Pancreas (tissue), 10 donors: ENCODE measurements around the gene KCNQ1OT1. TPM values are rescaled to one million over a fixed set of nuclear protein-coding genes. Genes with fewer than 3 reads are reported as not detected.

Source experiments
- ATAC-seq, 4 donors: fragments of 200-7000 bp; cut with Tn5 transposase; one replicate each; pipeline versions ENCODE4 v1.8.0 to v1.9.1; 2020; ENCODE audit warnings: mild to moderate bottlenecking in 4 of 4, moderate library complexity in 4 of 4
- DNase-seq, 6 donors: peaks; one replicate each; pipeline ENCODE4 v3.0.0-alpha.2; 2020
- FAIRE-seq: peaks from 2 replicates; lab custom pipeline; 2012; peaks lifted over from hg19 to GRCh38; lab: Jason Lieb, UNC
- H3K27ac ChIP-seq, 4 donors: fragments of 200-600 bp; sonication (generic); 1 replicate in 3 of 4; 2 replicates in 1 of 4; pipeline versions ENCODE4 v1.5.0 to v1.8.0; 2020
- H3K27me3 ChIP-seq, 4 donors: fragments of 200-600 bp; one replicate each; pipeline ENCODE4 v1.8.0; 2021
- H3K36me3 ChIP-seq, 3 donors: fragments of 200-600 bp; sonication (generic) in 1 of 3; one replicate each; pipeline versions ENCODE4 v1.5.0 to v1.8.0; 2020 to 2021
- H3K4me1 ChIP-seq, 3 donors: fragments of 200-600 bp; one replicate each; pipeline ENCODE4 v1.8.0; 2021
- H3K4me3 ChIP-seq, 4 donors: fragments of 200-600 bp; sonication (generic) in 2 of 4; one replicate each; pipeline versions ENCODE4 v1.5.0 to v1.8.0; 2020 to 2021
- H3K9me3 ChIP-seq, 4 donors: fragments of 200-600 bp; one replicate each; pipeline ENCODE4 v1.8.0; 2021
- WGBS, 2 donors: extraction: QIAGEN DNeasy Blood & Tissue Kit; methylation state at CpG; one replicate each; pipeline ENCODE4 v1.1.7; 2013; 5-methylcytosine and 5-hydroxymethylcytosine counted together
- intact Hi-C, 3 donors: fragments of 100-400 bp; cut with DNase I; formaldehyde crosslinking; loops; one replicate each; pipeline versions ENCODE4 v1.11.1 to v1.14.2; 2022
- polyA plus RNA-seq, 2 donors: library from polyadenylated mRNA; stranded (reverse); fragments of 200-250 nt; gene quantifications; one replicate each; pipeline ENCODE4 v1.2.3, GENCODE V29; 2013
- total RNA-seq, 6 donors: library from RNA; stranded (reverse); fragmentation: NEBNext Ultra II Directional in 4 of 6; extraction: Animal tissue kit (Norgen Biotek cat#: 25700) in 4 of 6; gene quantifications; one replicate each; pipeline versions ENCODE4 v1.2.1 to v1.2.4, GENCODE V29; 2021 to 2023
- TF ChIP-seq, protein P1 (sequence below), 4 donors: fragments of 200-600 bp; sonication (generic) in 3 of 4; IDR thresholded peaks; one replicate each; pipeline versions ENCODE4 v1.5.0 to v1.8.0; 2021; ENCODE audit warnings: antibody characterized with exemption in 4 of 4
- donor health status: healthy with polysubstance abuse.
- donor health status: DM: no; HTN: no; CAD: no; lungs with moderate emphysema.
- donor health status: DM: no; HTN: no; CAD: no.
- donor health status: control.
- donor health status: control.
- donor health status: Bipolar disorder and iron deficiency.
- donor health status: DM: yes; HTN: yes; CAD: no.
- donor health status: DM: no; HTN: no; CAD: no.
- donor health status: DM: no; HTN: no; CAD: no.
- donor health status: DM: yes; HTN: yes; CAD: no.

KCNQ1OT1 gene
- total and polyA plus RNA-seq, 8 donors: 0.31 to 1.9 (median 1.4) TPM

DNA sequence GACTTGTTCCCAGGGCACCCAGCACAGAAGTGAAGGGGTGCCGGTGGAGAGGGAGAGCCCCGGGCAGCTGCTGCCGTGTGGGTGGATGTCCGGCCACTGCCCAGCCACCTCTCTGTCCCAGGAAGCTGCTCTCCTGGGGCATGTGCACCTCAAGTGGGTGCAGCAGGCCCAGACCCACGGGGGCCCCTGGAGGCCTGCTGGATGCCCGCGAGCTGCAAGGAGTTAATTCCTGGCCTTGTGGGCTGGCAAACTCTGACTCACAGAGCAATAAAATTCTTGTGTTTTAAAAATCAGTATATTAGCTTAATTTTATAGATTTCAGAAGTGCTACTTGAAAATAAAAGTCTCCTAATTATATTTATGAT is 37.4 kb upstream of the KCNQ1OT1 start:
- no peak overlapping the region for H3K4me3 ChIP-seq
- no peak for FAIRE-seq
- DNase-seq: no peak
- TF ChIP-seq, protein P1, sequence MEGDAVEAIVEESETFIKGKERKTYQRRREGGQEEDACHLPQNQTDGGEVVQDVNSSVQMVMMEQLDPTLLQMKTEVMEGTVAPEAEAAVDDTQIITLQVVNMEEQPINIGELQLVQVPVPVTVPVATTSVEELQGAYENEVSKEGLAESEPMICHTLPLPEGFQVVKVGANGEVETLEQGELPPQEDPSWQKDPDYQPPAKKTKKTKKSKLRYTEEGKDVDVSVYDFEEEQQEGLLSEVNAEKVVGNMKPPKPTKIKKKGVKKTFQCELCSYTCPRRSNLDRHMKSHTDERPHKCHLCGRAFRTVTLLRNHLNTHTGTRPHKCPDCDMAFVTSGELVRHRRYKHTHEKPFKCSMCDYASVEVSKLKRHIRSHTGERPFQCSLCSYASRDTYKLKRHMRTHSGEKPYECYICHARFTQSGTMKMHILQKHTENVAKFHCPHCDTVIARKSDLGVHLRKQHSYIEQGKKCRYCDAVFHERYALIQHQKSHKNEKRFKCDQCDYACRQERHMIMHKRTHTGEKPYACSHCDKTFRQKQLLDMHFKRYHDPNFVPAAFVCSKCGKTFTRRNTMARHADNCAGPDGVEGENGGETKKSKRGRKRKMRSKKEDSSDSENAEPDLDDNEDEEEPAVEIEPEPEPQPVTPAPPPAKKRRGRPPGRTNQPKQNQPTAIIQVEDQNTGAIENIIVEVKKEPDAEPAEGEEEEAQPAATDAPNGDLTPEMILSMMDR (IDR thresholded peaks at IDR 0.05): no peak
- H3K36me3 ChIP-seq: no peaks in the 10 kb centered on the region
- 93% methylated on average over 7 of the region's 7 CpGs for WGBS, 2 donors
- H3K9me3 ChIP-seq: no peaks in the 10 kb centered on the region
- intact Hi-C loops: no loop called here
- no peak overlapping the region for H3K27ac ChIP-seq
- H3K4me1 ChIP-seq: no peaks in the 10 kb centered on the region
- no peak for ATAC-seq
- no peaks in the 10 kb centered on the region for H3K27me3 ChIP-seq

DNA sequence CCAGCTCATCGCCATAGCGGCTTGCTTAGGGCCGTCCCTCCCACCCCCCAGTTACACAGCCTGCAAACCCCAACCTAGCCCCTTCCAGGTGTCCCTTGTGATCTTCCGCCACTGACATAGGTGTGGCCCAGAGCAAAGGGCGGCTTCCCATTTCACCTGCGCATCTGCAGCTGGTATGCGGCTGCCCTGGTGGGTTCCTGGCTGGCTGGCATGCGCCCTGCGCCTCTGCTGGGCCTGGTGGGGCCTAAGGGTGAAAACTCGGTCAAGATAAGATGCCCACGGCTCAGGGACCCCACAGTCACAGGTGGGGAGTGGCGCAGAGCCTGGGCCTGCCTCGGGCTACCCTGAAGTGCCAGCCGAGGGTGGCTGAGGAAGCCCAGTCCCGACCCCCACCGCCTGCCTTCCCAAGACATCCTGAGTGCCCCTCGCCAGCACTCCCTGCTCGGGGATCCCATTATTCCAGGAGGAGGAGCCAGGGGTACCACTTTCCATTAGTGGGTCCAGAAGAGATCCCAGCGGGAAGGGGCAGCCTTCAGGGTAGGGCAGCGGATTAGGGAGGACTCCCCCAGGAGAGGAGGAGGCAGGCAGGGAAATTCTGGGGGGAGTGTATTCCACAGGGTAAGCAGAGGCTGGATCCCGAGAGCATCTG is 36.9 kb upstream of the KCNQ1OT1 start:
- DNase-seq (peak in 1 of 6 donors; percentile 48), ATAC-seq (no peak), FAIRE-seq (no peak)

GRCh38 chr11:2735053-2735589 is 35.3 kb upstream of the KCNQ1OT1 start:
- intact Hi-C loops: no loop called here
- Histone ChIP-seq H3K4me3 (no peak overlapping the region), H3K27ac (no peak overlapping the region), H3K9me3 (no peaks in the 10 kb centered on the region), H3K27me3 (no peaks in the 10 kb centered on the region), H3K36me3 (no peaks in the 10 kb centered on the region), H3K4me1 (peaks cover 0 to under 1% (median 0%) of the 10 kb centered on the region in 3 donors)
- peak in 2 of 6 donors; percentile 16 to 53 for DNase-seq
- 95 to 98% methylated on average over 12 of the region's 12 CpGs for WGBS, 2 donors
- FAIRE-seq: no peak
- no peak for ATAC-seq
- TF ChIP-seq, protein P1 (IDR thresholded peaks at IDR 0.05): no peak

More for the DNA sequence above, 36.9 kb upstream of the KCNQ1OT1 start:
- Histone ChIP-seq H3K27ac (no peak overlapping the region), H3K9me3 (no peaks in the 10 kb centered on the region), H3K4me1 (no peaks in the 10 kb centered on the region), H3K27me3 (no peaks in the 10 kb centered on the region), H3K4me3 (no peak overlapping the region), H3K36me3 (no peaks in the 10 kb centered on the region)
- WGBS, 2 donors: 93 to 97% methylated on average over 21 of the region's 21 CpGs
- TF ChIP-seq, protein P1 (IDR thresholded peaks at IDR 0.05): no peak
- intact Hi-C loops: no loop called here

GRCh38 chr11:2734181-2735052 is 34.6 kb upstream of the KCNQ1OT1 start:
- H3K36me3 ChIP-seq: no peaks in the 10 kb centered on the region
- no peak for FAIRE-seq
- 90 to 95% methylated on average over 32 of the region's 32 CpGs for WGBS, 2 donors
- TF ChIP-seq, protein P1 (IDR thresholded peaks at IDR 0.05): no peak
- no peak overlapping the region for H3K4me3 ChIP-seq
- H3K4me1 ChIP-seq: peaks cover 0 to 8% (median 4%) of the 10 kb centered on the region in 3 donors
- H3K9me3 ChIP-seq: no peaks in the 10 kb centered on the region
- ATAC-seq: no peak
- H3K27me3 ChIP-seq: no peaks in the 10 kb centered on the region
- H3K27ac ChIP-seq: no peak overlapping the region
- intact Hi-C loops: no loop called here
- peak in 2 of 6 donors; percentile 30 to 70 for DNase-seq
